Measurements from ENCODE around the gene MED13L. TPM values are rescaled to one million over a fixed set of nuclear protein-coding genes. Genes with fewer than 3 reads are reported as not detected.
A peak's percentile ranks its signal among the peaks of the same experiment; 100 is the strongest.

MED13L gene
- total RNA-seq, 4 donors from 2014 or later = 168 to 349 (median 246) TPM

GRCh38 chr12:116179384-116179783, 98.1 kb downstream of the MED13L start:
- Histone ChIP-seq H3K4me1 (peaks cover 26 to 40% of the 10 kb centered on the region in 2 donors), H3K36me3 (no peaks in the 10 kb centered on the region), H3K9me3 (no peaks in the 10 kb centered on the region), H3K27me3 (no peaks in the 10 kb centered on the region), H3K4me3 (replicated peaks in 1 of 3) (no peak overlapping the region), H3K27ac (no peak overlapping the region)
- 97% methylated on average over 5 of the region's 5 CpGs for WGBS, 2 donors
- intact Hi-C loops (cut with DNase I) = no loop called here
- no peak for DNase-seq
- TF ChIP-seq POLR2A (IDR thresholded peaks at IDR 0.05) (no peak), CTCF (IDR thresholded peaks at IDR 0.05) (no peak)

GRCh38 chr12:116177017-116177416, 100.5 kb downstream of the MED13L start:
- peaks cover 6 to 25% of the 10 kb centered on the region in 2 donors for H3K4me1 ChIP-seq
- H3K4me3 ChIP-seq (replicated peaks in 1 of 3) = no peak overlapping the region
- H3K36me3 ChIP-seq = no peaks in the 10 kb centered on the region
- intact Hi-C loops (cut with DNase I) = no loop called here
- no peaks in the 10 kb centered on the region for H3K9me3 ChIP-seq
- no peak for TF ChIP-seq POLR2A (IDR thresholded peaks at IDR 0.05)
- TF ChIP-seq CTCF (IDR thresholded peaks at IDR 0.05) = no peak
- no peak for DNase-seq
- no peaks in the 10 kb centered on the region for H3K27me3 ChIP-seq
- no peak overlapping the region for H3K27ac ChIP-seq
- WGBS, 2 donors = 94 to 97% methylated on average over 4 of the region's 4 CpGs

- H3K4me1 ChIP-seq = peaks cover 1 to 18% of the 10 kb centered on the region in 2 donors
- H3K27ac ChIP-seq = no peak overlapping the region
- whole genome bisulfite sequencing, 2 donors = 49 to 56% methylated on average over 4 of the region's 4 CpGs
- no peak overlapping the region for H3K4me3 ChIP-seq (replicated peaks in 1 of 3)
- intact Hi-C loops (cut with DNase I) = no loop called here
- peak; percentile 50 for DNase-seq
- no peaks in the 10 kb centered on the region for H3K27me3 ChIP-seq
- no peaks in the 10 kb centered on the region for H3K36me3 ChIP-seq
- TF ChIP-seq POLR2A (IDR thresholded peaks at IDR 0.05) (no peak), CTCF (IDR thresholded peaks at IDR 0.05) (no peak)
- H3K9me3 ChIP-seq = no peaks in the 10 kb centered on the region
Measured at GRCh38 chr12:116174904-116175303, 102.6 kb downstream of the MED13L start.

- WGBS, 2 donors = 95 to 97% methylated on average over 3 of the region's 3 CpGs
- intact Hi-C loops (cut with DNase I) = no loop called here
- H3K4me1 ChIP-seq = peaks cover 0 to 18% of the 10 kb centered on the region in 2 donors
Measured at GRCh38 chr12:116174006-116174405, 103.5 kb downstream of the MED13L start.

More at GRCh38 chr12:116174006-116174405, 103.5 kb downstream of the MED13L start:
- no peaks in the 10 kb centered on the region for H3K27me3 ChIP-seq
- H3K36me3 ChIP-seq = no peaks in the 10 kb centered on the region
- H3K4me3 ChIP-seq (replicated peaks in 1 of 3) = no peak overlapping the region
- H3K27ac ChIP-seq = no peak overlapping the region
- DNase-seq = no peak
- no peaks in the 10 kb centered on the region for H3K9me3 ChIP-seq
- no peak for TF ChIP-seq CTCF (IDR thresholded peaks at IDR 0.05)
- no peak for TF ChIP-seq POLR2A (IDR thresholded peaks at IDR 0.05)

Measured in thyroid gland (tissue), 4 donors.